Kidney (tissue), 14 donors: Measurements from ENCODE around the gene STEEP1. TPM values are rescaled to one million over a fixed set of nuclear protein-coding genes. Genes with fewer than 3 reads are reported as not detected.

ENCODE experiments used
- DNase-seq, 5 donors: peaks; one replicate each; pipeline ENCODE4 v3.0.0-alpha.2; 2013 to 2020
- FAIRE-seq: peaks from 2 replicates; lab custom pipeline; 2012; peaks lifted over from hg19 to GRCh38; lab: Jason Lieb, UNC
- H3K27ac ChIP-seq, 2 donors: one replicate each; pipeline ENCODE4 v1.7.0; 2013; ENCODE audit warnings: low read depth in 2 of 2, low read length in 2 of 2, inconsistent platforms in 1 of 2
- H3K27me3 ChIP-seq: one replicate; pipeline ENCODE4 v1.7.1; 2013; ENCODE audit warnings: low read length, inconsistent platforms; ENCODE audit not compliant: control insufficient read depth, insufficient read depth
- H3K36me3 ChIP-seq, 3 donors: one replicate each; pipeline versions ENCODE4 v1.7.0 to v1.7.1; 2013; ENCODE audit warnings: low read length in 3 of 3, control low read depth in 1 of 3, inconsistent platforms in 1 of 3; ENCODE audit not compliant: insufficient read depth in 3 of 3, control insufficient read depth in 2 of 3
- H3K4me1 ChIP-seq, 3 donors: one replicate each; pipeline versions ENCODE4 v1.7.0 to v1.7.1; 2013; ENCODE audit warnings: low read length in 3 of 3, inconsistent platforms in 1 of 3, low read depth in 1 of 3; ENCODE audit not compliant: control insufficient read depth in 2 of 3, insufficient read depth in 2 of 3
- H3K4me3 ChIP-seq, 3 donors: one replicate each; pipeline versions ENCODE4 v1.7.0 to v1.8.1; 2013; ENCODE audit warnings: low read length in 3 of 3, control low read depth in 1 of 3, inconsistent platforms in 1 of 3
- H3K9ac ChIP-seq, 3 donors: one replicate each; pipeline versions ENCODE4 v1.7.0 to v1.7.1; 2013; ENCODE audit warnings: low read length in 3 of 3, control low read depth in 1 of 3, inconsistent platforms in 1 of 3
- H3K9me3 ChIP-seq, 3 donors: one replicate each; pipeline versions ENCODE4 v1.7.0 to v1.7.1; 2013; ENCODE audit warnings: low read length in 3 of 3, control low read depth in 1 of 3, inconsistent platforms in 1 of 3; ENCODE audit not compliant: control insufficient read depth in 2 of 3, insufficient read depth in 1 of 3
- CTCF ChIP-seq: IDR thresholded peaks from 3 replicates; pipeline ENCODE4 v1.5.1; 2012; ENCODE audit warnings: mild to moderate bottlenecking, moderate library complexity, borderline replicate concordance; ENCODE audit not compliant: insufficient read depth; ENCODE audit errors: extremely low read depth
- intact Hi-C: fragments of 100-400 bp; cut with DNase I; formaldehyde crosslinking; loops from one replicate; pipeline ENCODE4 v1.11.1; 2022
- polyA plus RNA-seq: library from polyadenylated mRNA; stranded (reverse); fragments of 350-450 nt; fragmentation: Illumina TruSeq; extraction: RNeasy Lipid Tissue Mini Kit (QIAGEN cat#74804); gene quantifications from one replicate; pipeline ENCODE4 v1.2.3, GENCODE V29; 2014; ENCODE audit warnings: low read depth, low replicate concordance; ENCODE audit not compliant: insufficient read depth
- total RNA-seq: library from RNA; stranded (reverse); fragmentation: NEBNext Ultra II Directional; extraction: Animal tissue kit (Norgen Biotek cat#: 25700); gene quantifications from one replicate; pipeline ENCODE4 v1.2.1, GENCODE V29; 2021
- donor health status: control.
- donor health status: control.
- donor health status: control.
- donor health status: control.
- donor health status: control.
- donor health status: DM: yes; HTN: yes; CAD: no.
- donor health status: Normal renal cell carcinoma (clear cell type).

Gene STEEP1
- total and polyA plus RNA-seq, 2 donors from 2014 or later, result 23.7 to 24.2 TPM

- Histone ChIP-seq H3K36me3 (no peaks in the 10 kb centered on the region), H3K4me1 (no peaks in the 10 kb centered on the region), H3K9ac (no peak overlapping the region), H3K27ac (no peak overlapping the region), H3K27me3 (no peaks in the 10 kb centered on the region), H3K9me3 (no peaks in the 10 kb centered on the region), H3K4me3 (no peak overlapping the region)
- FAIRE-seq, result no peak
- TF ChIP-seq CTCF, result no peak
- DNase-seq, result no peak
- intact Hi-C loops, result no loop called here
Observed at GRCh38 chrX:119579414-119579813, 14.2 kb upstream of the STEEP1 start.

- FAIRE-seq, result no peak
- H3K27ac ChIP-seq, result peak within 1 kb of the TSS; percentile 80 to 92
Observed at GRCh38 chrX:119574394-119575266, 9.4 kb upstream of the STEEP1 start, which contains the start of gene UBE2A. Gene UBE2A, plus strand, starts transcription at chrX:119574563. Its CDS starts 149 bp downstream, at chrX:119574712.

GRCh38 chrX:119573840-119574393 is 8.7 kb upstream of the STEEP1 start:
- peak in 3 of 5 donors; percentile 20 to 56 (median 52) for DNase-seq
- Histone ChIP-seq H3K4me3 (peak overlapping the region; percentile 67 to 73 (median 71)), H3K9ac (peak overlapping the region; percentile 41 to 67 (median 47)), H3K4me1 (peaks cover 0 to 2% (median 0%) of the 10 kb centered on the region in 3 donors), H3K9me3 (no peaks in the 10 kb centered on the region), H3K27ac (peak overlapping the region; percentile 80 to 85), H3K36me3 (no peaks in the 10 kb centered on the region), H3K27me3 (no peaks in the 10 kb centered on the region)
- intact Hi-C loops, result no loop called here
- FAIRE-seq, result peak; percentile 3
- TF ChIP-seq CTCF, result no peak

More at GRCh38 chrX:119574394-119575266, 9.4 kb upstream of the STEEP1 start, which contains the start of gene UBE2A:
- intact Hi-C loops, result no loop called here
- H3K9me3 ChIP-seq, result no peaks in the 10 kb centered on the region
- peak within 1 kb of the TSS; percentile 41 to 84 (median 47) for H3K9ac ChIP-seq
- no peaks in the 10 kb centered on the region for H3K27me3 ChIP-seq
- H3K4me1 ChIP-seq, result peaks cover 0 to 2% (median 0%) of the 10 kb centered on the region in 3 donors
- H3K36me3 ChIP-seq, result no peaks in the 10 kb centered on the region
- peak within 1 kb of the TSS; percentile 67 to 73 (median 71) for H3K4me3 ChIP-seq
- TF ChIP-seq CTCF, result no peak
- peak; percentile 92 to 96 (median 95) for DNase-seq
